Adrenal gland (tissue), 5 donors: ENCODE data around the gene YY1.

Source experiments
- CTCF ChIP-seq, 6 experiments: fragments of 450-650 bp in 4 of 6; fragments of 200-600 bp in 2 of 6; sonication (generic) in 1 of 6; IDR thresholded peaks; 1 replicate in 5 of 6; 2 replicates in 1 of 6; pipeline versions ENCODE4 v1.5.1 to v1.8.0; 2016 to 2021; ENCODE audit warnings: antibody characterized with exemption in 6 of 6, mild to moderate bottlenecking in 2 of 6, moderate library complexity in 1 of 6
- POLR2A ChIP-seq, 2 donors: fragments of 450-650 bp; IDR thresholded peaks; one replicate each; pipeline ENCODE4 v1.6.1; 2017; ENCODE audit warnings: antibody characterized with exemption in 2 of 2, mild to moderate bottlenecking in 2 of 2, moderate library complexity in 1 of 2
- donor health status: DM: no; HTN: no; CAD: no.

GRCh38 chr14:100275214-100275613 lies 36.3 kb downstream of the YY1 start:
- no peak for TF ChIP-seq POLR2A (IDR thresholded peaks at IDR 0.05)
- no peak for TF ChIP-seq CTCF (IDR thresholded peaks at IDR 0.05)
